HepG2 (cell line): ENCODE measurements around the gene SMYD4. TPM values are rescaled to one million over a fixed set of nuclear protein-coding genes. Genes with fewer than 3 reads are reported as not detected.

Experiments
- E2F5 ChIP-seq: sonication (generic); formaldehyde crosslinking; conservative IDR thresholded peaks from 2 replicates; pipeline ENCODE4 v1.4.0; 2020; ENCODE audit warnings: missing genetic modification reagents
- ETV5 ChIP-seq: IDR thresholded peaks from 2 replicates; pipeline ENCODE4 v1.6.1; 2018; ENCODE audit warnings: missing biosample characterization, missing genetic modification reagents, inconsistent platforms, borderline replicate concordance
- ETV6 ChIP-seq: sonication (generic); formaldehyde crosslinking; conservative IDR thresholded peaks from 2 replicates; pipeline ENCODE4 v1.4.0; 2020; ENCODE audit warnings: missing genetic modification reagents
- FOXJ3 ChIP-seq: sonication (generic); formaldehyde crosslinking; IDR thresholded peaks from 2 replicates; pipeline ENCODE4 v1.4.0; 2020; ENCODE audit warnings: missing genetic modification reagents, mild to moderate bottlenecking, borderline replicate concordance
- HNF1A ChIP-seq, 2 experiments: sonication (generic) in 1 of 2; formaldehyde crosslinking in 1 of 2; IDR thresholded peaks; 2 replicates each; pipeline versions ENCODE4 v1.4.0 to v1.6.1; 2016 to 2020; ENCODE audit warnings: borderline replicate concordance in 1 of 2, low read depth in 1 of 2, mild to moderate bottlenecking in 1 of 2, missing genetic modification reagents in 1 of 2
- IRF2 ChIP-seq: IDR thresholded peaks from 2 replicates; pipeline ENCODE4 v1.6.1; 2018; ENCODE audit warnings: missing genetic modification reagents, missing compliant biosample characterization
- KLF15 ChIP-seq: sonication (generic); formaldehyde crosslinking; IDR thresholded peaks from 2 replicates; pipeline ENCODE4 v1.8.1; 2023; ENCODE audit warnings: borderline replicate concordance, mild to moderate bottlenecking, inconsistent platforms, missing genetic modification reagents, mixed read lengths
- PCBP1 ChIP-seq: fragments of 200-400 bp; formaldehyde crosslinking; IDR thresholded peaks from 2 replicates; pipeline ENCODE4 v1.6.1; 2017; ENCODE audit warnings: mild to moderate bottlenecking, low read depth, low read length, borderline replicate concordance
- REL ChIP-seq: sonication (generic); formaldehyde crosslinking; conservative IDR thresholded peaks from 2 replicates; pipeline ENCODE4 v1.8.0; 2022; ENCODE audit warnings: mild to moderate bottlenecking, missing genetic modification reagents, moderate library complexity
- THAP11 ChIP-seq: IDR thresholded peaks from 2 replicates; pipeline ENCODE4 v1.6.1; 2016; ENCODE audit warnings: missing biosample characterization, missing genetic modification reagents
- ZBTB7B ChIP-seq: sonication (generic); formaldehyde crosslinking; IDR thresholded peaks from 2 replicates; pipeline ENCODE4 v1.4.0; 2020; ENCODE audit warnings: missing genetic modification reagents
- ZNF136 ChIP-seq: sonication (generic); formaldehyde crosslinking; IDR thresholded peaks from 2 replicates; pipeline ENCODE4 v1.8.1; 2022; ENCODE audit warnings: low read depth, mild to moderate bottlenecking, moderate library complexity, missing genetic modification reagents
- ZNF207 ChIP-seq: fragments of 450-650 bp; IDR thresholded peaks from 2 replicates; pipeline ENCODE4 v1.6.1; 2016; ENCODE audit warnings: antibody characterized with exemption, borderline replicate concordance
- ZNF547 ChIP-seq: sonication (generic); formaldehyde crosslinking; IDR thresholded peaks from 2 replicates; pipeline ENCODE4 v1.5.1; 2020; ENCODE audit warnings: mild to moderate bottlenecking, missing genetic modification reagents
- ZNF577 ChIP-seq: sonication (generic); formaldehyde crosslinking; IDR thresholded peaks from 2 replicates; pipeline ENCODE4 v1.4.0; 2020; ENCODE audit warnings: mild to moderate bottlenecking, low read depth, missing genetic modification reagents, borderline replicate concordance
- ZNF609 ChIP-seq: sonication (generic); formaldehyde crosslinking; IDR thresholded peaks from 2 replicates; pipeline ENCODE4 v1.4.0; 2020; ENCODE audit warnings: mild to moderate bottlenecking, missing genetic modification reagents, borderline replicate concordance
- ZNF614 ChIP-seq: IDR thresholded peaks from 2 replicates; pipeline ENCODE4 v1.6.1; 2018; ENCODE audit warnings: missing biosample characterization, missing genetic modification reagents, inconsistent platforms, borderline replicate concordance
- ZNF720 ChIP-seq: sonication (generic); formaldehyde crosslinking; IDR thresholded peaks from 2 replicates; pipeline ENCODE4 v1.4.0; 2020; ENCODE audit warnings: missing genetic modification reagents
- ZSCAN31 ChIP-seq: sonication (generic); formaldehyde crosslinking; IDR thresholded peaks from 2 replicates; pipeline ENCODE4 v1.5.0; 2020; ENCODE audit warnings: low read depth, mild to moderate bottlenecking, missing genetic modification reagents
- polyA plus RNA-seq, 8 experiments: library from polyadenylated mRNA; depleted of rRNA in 3 of 8; stranded (reverse) in 7 of 8; unstranded in 1 of 8; fragments of >200 nt; fragmentation: Illumina TruSeq in 4 of 8; extraction: Trizol in 4 of 8; gene quantifications; 2 replicates each; pipeline versions ENCODE4 v1.2.1 to v1.2.3, GENCODE V29; 2011 to 2016; ENCODE audit warnings: low read depth in 4 of 8, missing spikeins in 1 of 8, mixed read lengths in 1 of 8; ENCODE audit not compliant: insufficient read depth in 1 of 8
- total RNA-seq, 5 experiments: library from RNA; depleted of rRNA; stranded (reverse); fragments of >200 nt; fragmentation: Illumina TruSeq; extraction: Trizol; gene quantifications; 2 replicates each; pipeline ENCODE4 v1.2.3, GENCODE V29; 2016; ENCODE audit warnings: low read depth in 1 of 5

SMYD4 gene
- total and polyA plus RNA-seq, 2 of the 13 experiments (the other 11 are each of a cell fraction or from before 2014, with no cell fraction given) = 7.4 to 11.3 TPM

- TF ChIP-seq E2F5 (CRISPR knock-in tag) = no peak
- no peak for TF ChIP-seq ZNF207
- TF ChIP-seq FOXJ3 (CRISPR knock-in tag) = 0 out of 2 replicates have a peak, but pooled peaks have one; percentile 13
- no peak for TF ChIP-seq ZNF547
- TF ChIP-seq THAP11 (CRISPR knock-in tag) = peak; percentile 55; the same call in 1 of the 2 replicates
- TF ChIP-seq ZNF609 (CRISPR knock-in tag) = peak; percentile 68; the same call in 1 of the 2 replicates
- peak; percentile 35; the same call in 1 of the 2 replicates for TF ChIP-seq ETV5 (CRISPR knock-in tag)
- TF ChIP-seq ZBTB7B (CRISPR knock-in tag) = peak; percentile 95
- no peak for TF ChIP-seq REL (CRISPR knock-in tag)
- no peak for TF ChIP-seq KLF15 (CRISPR knock-in tag)
- TF ChIP-seq IRF2 (CRISPR knock-in tag) = peak; percentile 43; the same call in 1 of the 2 replicates
- 0 out of 2 replicates have a peak, but pooled peaks have one; percentile 27 for TF ChIP-seq HNF1A (IDR thresholded peaks at IDR 0.05; ENCODE audit: low read depth)
- peak; percentile 59; the same call in 1 of the 2 replicates for TF ChIP-seq HNF1A (CRISPR knock-in tag; IDR thresholded peaks at IDR 0.05; ENCODE audit: borderline replicate concordance)
- TF ChIP-seq ETV6 (CRISPR knock-in tag) = no peak
- no peak for TF ChIP-seq ZNF720
- TF ChIP-seq ZSCAN31 = peak; percentile 42; the same call in 1 of the 2 replicates
- no peak for TF ChIP-seq PCBP1
- no peak for TF ChIP-seq ZNF577 (CRISPR knock-in tag)
- no peak for TF ChIP-seq ZNF136 (CRISPR knock-in tag)
- 0 out of 2 replicates have a peak, but pooled peaks have one; percentile 37 for TF ChIP-seq ZNF614 (CRISPR knock-in tag)
Measured at GRCh38 chr17:1769822-1770477, 59.8 kb downstream of the SMYD4 start (continued).
